Astrocyte (in vitro differentiated cells and primary cell): ENCODE data around the gene SIGLEC6. TPM values are rescaled to one million over a fixed set of nuclear protein-coding genes. Genes with fewer than 3 reads are reported as not detected.

Source experiments
- DNase-seq: peaks from one replicate; pipeline ENCODE4 v3.0.0-alpha.2; 2010; ENCODE audit warnings: low read depth
- FAIRE-seq: peaks from 2 replicates; lab custom pipeline; 2011; peaks lifted over from hg19 to GRCh38; lab: Jason Lieb, UNC
- H2AFZ ChIP-seq: 2 replicates; pipeline ENCODE4 v1.6.0; 2012; ENCODE audit warnings: low read depth, low read length, inconsistent platforms
- H3K27ac ChIP-seq: 2 replicates; pipeline ENCODE4 v1.5.1; 2011; ENCODE audit warnings: low read depth, low read length, inconsistent platforms
- H3K27me3 ChIP-seq: 2 replicates; pipeline ENCODE4 v1.6.0; 2011; ENCODE audit warnings: low read length, inconsistent platforms; ENCODE audit not compliant: insufficient read depth
- H3K36me3 ChIP-seq: 2 replicates; pipeline ENCODE4 v1.5.1; 2011; ENCODE audit warnings: low read length, inconsistent platforms; ENCODE audit not compliant: insufficient read depth
- H3K4me1 ChIP-seq: 2 replicates; pipeline ENCODE4 v1.5.1; 2011; ENCODE audit warnings: low read length, inconsistent platforms; ENCODE audit not compliant: insufficient read depth
- H3K4me2 ChIP-seq: 2 replicates; pipeline ENCODE4 v1.6.0; 2012; ENCODE audit warnings: low read length, inconsistent platforms
- H3K4me3 ChIP-seq: 2 replicates; pipeline ENCODE4 v1.5.1; 2011; ENCODE audit warnings: low read depth, mild to moderate bottlenecking, low read length, inconsistent platforms; ENCODE audit not compliant: insufficient read depth
- H3K79me2 ChIP-seq: 2 replicates; pipeline ENCODE4 v1.6.0; 2012; ENCODE audit warnings: mild to moderate bottlenecking, low read length, inconsistent platforms; ENCODE audit not compliant: insufficient read depth
- H3K9ac ChIP-seq: 2 replicates; pipeline ENCODE4 v1.6.0; 2012; ENCODE audit warnings: mild to moderate bottlenecking, low read length, inconsistent platforms
- H3K9me3 ChIP-seq: 2 replicates; pipeline ENCODE4 v1.5.1; 2012; ENCODE audit warnings: low read depth, mild to moderate bottlenecking, low read length, inconsistent platforms; ENCODE audit not compliant: insufficient read depth
- H4K20me1 ChIP-seq: 2 replicates; pipeline ENCODE4 v1.6.0; 2012; ENCODE audit warnings: low read length, inconsistent platforms; ENCODE audit not compliant: insufficient read depth
- H3K27ac Mint-ChIP-seq: one replicate; pipeline ENCODE4 v1.8.0; 2021; ENCODE audit warnings: mild to moderate bottlenecking, mixed read lengths; ENCODE audit not compliant: unreplicated experiment
- H3K27me3 Mint-ChIP-seq: one replicate; pipeline ENCODE4 v1.8.0; 2021; ENCODE audit warnings: low read depth, mixed read lengths; ENCODE audit not compliant: unreplicated experiment
- H3K36me3 Mint-ChIP-seq: one replicate; pipeline ENCODE4 v1.8.0; 2021; ENCODE audit warnings: low read depth, mixed read lengths; ENCODE audit not compliant: unreplicated experiment
- H3K4me1 Mint-ChIP-seq: one replicate; pipeline ENCODE4 v1.8.0; 2021; ENCODE audit warnings: low read depth, mixed read lengths; ENCODE audit not compliant: unreplicated experiment
- H3K4me3 Mint-ChIP-seq: one replicate; pipeline ENCODE4 v1.8.0; 2021; ENCODE audit warnings: mild to moderate bottlenecking, moderate library complexity, mixed read lengths; ENCODE audit not compliant: unreplicated experiment
- H3K9me3 Mint-ChIP-seq: one replicate; pipeline ENCODE4 v1.8.0; 2021; ENCODE audit warnings: mild to moderate bottlenecking, mixed read lengths; ENCODE audit not compliant: unreplicated experiment
- EZH2 ChIP-seq: IDR thresholded peaks from 2 replicates; pipeline ENCODE4 v1.6.1; 2012; ENCODE audit warnings: mild to moderate bottlenecking, low read length, inconsistent platforms; ENCODE audit not compliant: insufficient read depth
- total RNA-seq: library from RNA; stranded (reverse); gene quantifications from 2 replicates; pipeline ENCODE4 v1.2.1, GENCODE V29; 2021
- TF ChIP-seq, protein P1 (sequence below): IDR thresholded peaks from 2 replicates; pipeline ENCODE4 v1.5.1; 2011; ENCODE audit warnings: low read depth, mild to moderate bottlenecking, inconsistent platforms, low read length, moderate library complexity; ENCODE audit not compliant: insufficient read depth

Gene SIGLEC6
- total RNA-seq, 1 donor from 2014 or later = not detected

DNA sequence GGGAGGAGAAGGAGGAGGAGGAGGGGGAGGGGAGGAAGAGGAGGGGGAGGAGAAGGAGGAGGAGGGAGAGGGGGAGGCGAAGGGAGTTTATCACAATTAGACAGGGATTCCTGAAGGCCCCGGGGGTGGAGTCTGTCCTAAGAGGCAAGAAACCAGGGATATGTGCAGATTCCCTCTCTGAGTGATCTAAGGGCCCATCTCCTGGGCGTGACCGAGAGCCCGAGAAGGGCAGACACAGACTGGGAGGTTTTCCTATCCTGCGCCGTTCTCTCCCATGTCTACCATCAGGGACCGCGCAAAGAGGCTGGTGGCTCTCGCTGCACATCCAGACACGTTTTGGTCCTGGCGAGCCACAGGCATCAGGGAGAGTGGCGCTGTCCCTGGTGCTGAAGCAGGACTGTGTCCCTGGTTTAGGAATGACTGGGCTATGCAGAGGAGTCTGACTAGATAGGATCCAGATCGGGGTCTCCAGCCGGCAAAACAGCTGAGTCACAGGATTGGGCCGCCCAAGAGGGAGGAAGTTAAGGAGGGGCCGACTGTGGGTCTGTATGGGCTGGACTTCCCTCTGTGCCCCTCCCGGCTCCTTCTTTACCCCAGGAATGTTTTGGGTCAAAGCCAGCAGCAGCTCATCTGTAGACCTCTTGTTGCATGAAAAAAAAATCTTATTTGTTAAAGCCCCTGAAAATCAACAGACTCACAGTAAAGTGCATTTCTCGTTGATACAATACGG, 21.7 kb upstream of the SIGLEC6 start:
- Histone ChIP-seq H3K4me2 (no peak overlapping the region), H3K9me3 (no peaks in the 10 kb centered on the region), H3K27me3 (no peaks in the 10 kb centered on the region), H3K79me2 (no peaks in the 10 kb centered on the region), H4K20me1 (no peaks in the 10 kb centered on the region), H2AFZ (no peak overlapping the region), H3K36me3 (no peaks in the 10 kb centered on the region), H3K27ac (no peak overlapping the region), H3K4me3 (no peak overlapping the region), H3K4me1 (no peaks in the 10 kb centered on the region), H3K9ac (no peak overlapping the region)
- TF ChIP-seq, protein P1, sequence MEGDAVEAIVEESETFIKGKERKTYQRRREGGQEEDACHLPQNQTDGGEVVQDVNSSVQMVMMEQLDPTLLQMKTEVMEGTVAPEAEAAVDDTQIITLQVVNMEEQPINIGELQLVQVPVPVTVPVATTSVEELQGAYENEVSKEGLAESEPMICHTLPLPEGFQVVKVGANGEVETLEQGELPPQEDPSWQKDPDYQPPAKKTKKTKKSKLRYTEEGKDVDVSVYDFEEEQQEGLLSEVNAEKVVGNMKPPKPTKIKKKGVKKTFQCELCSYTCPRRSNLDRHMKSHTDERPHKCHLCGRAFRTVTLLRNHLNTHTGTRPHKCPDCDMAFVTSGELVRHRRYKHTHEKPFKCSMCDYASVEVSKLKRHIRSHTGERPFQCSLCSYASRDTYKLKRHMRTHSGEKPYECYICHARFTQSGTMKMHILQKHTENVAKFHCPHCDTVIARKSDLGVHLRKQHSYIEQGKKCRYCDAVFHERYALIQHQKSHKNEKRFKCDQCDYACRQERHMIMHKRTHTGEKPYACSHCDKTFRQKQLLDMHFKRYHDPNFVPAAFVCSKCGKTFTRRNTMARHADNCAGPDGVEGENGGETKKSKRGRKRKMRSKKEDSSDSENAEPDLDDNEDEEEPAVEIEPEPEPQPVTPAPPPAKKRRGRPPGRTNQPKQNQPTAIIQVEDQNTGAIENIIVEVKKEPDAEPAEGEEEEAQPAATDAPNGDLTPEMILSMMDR = no peak
- no peak for TF ChIP-seq EZH2
- FAIRE-seq (no peak), DNase-seq (peak; percentile 8)
- H3K4me1 Mint-ChIP-seq = no peaks in the 10 kb centered on the region
- no peak overlapping the region for H3K4me3 Mint-ChIP-seq
- H3K36me3 Mint-ChIP-seq = no peaks in the 10 kb centered on the region
- H3K9me3 Mint-ChIP-seq = peaks cover 10% of the 10 kb centered on the region
- H3K27ac Mint-ChIP-seq = no peak overlapping the region
- H3K27me3 Mint-ChIP-seq = peaks cover 23% of the 10 kb centered on the region

DNA sequence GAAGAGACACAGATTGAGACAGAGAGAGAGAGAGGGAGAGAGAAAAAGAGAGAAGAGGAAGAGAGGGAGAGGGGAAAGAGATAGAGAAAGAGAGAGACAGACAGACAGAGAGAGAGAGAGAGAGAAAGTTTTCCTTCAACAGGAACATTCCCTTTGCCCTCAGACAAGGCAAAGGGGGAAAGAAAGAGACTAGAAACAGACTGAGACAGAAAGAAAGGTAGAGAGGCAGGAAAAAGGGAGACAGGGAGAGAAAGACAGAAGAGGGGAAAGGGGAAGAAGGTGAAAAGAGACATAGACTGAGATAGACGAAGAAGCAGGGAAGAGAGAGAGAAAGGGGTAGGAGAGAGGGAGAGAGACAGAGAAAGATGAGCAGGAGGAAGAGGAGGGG, 21.1 kb upstream of the SIGLEC6 start:
- Histone ChIP-seq H3K27me3 (no peaks in the 10 kb centered on the region), H3K9ac (no peak overlapping the region), H3K4me2 (no peak overlapping the region), H3K79me2 (no peaks in the 10 kb centered on the region), H3K9me3 (no peaks in the 10 kb centered on the region), H3K4me1 (no peaks in the 10 kb centered on the region), H3K36me3 (no peaks in the 10 kb centered on the region), H4K20me1 (no peaks in the 10 kb centered on the region), H3K4me3 (no peak overlapping the region), H3K27ac (no peak overlapping the region), H2AFZ (no peak overlapping the region)
- no peak for TF ChIP-seq EZH2
- TF ChIP-seq, protein P1 = no peak
- Mint-ChIP-seq H3K9me3 (peaks cover 10% of the 10 kb centered on the region), H3K36me3 (no peaks in the 10 kb centered on the region), H3K4me1 (no peaks in the 10 kb centered on the region), H3K27ac (no peak overlapping the region), H3K27me3 (peaks cover 24% of the 10 kb centered on the region), H3K4me3 (no peak overlapping the region)
- DNase-seq = no peak
- no peak for FAIRE-seq

DNA sequence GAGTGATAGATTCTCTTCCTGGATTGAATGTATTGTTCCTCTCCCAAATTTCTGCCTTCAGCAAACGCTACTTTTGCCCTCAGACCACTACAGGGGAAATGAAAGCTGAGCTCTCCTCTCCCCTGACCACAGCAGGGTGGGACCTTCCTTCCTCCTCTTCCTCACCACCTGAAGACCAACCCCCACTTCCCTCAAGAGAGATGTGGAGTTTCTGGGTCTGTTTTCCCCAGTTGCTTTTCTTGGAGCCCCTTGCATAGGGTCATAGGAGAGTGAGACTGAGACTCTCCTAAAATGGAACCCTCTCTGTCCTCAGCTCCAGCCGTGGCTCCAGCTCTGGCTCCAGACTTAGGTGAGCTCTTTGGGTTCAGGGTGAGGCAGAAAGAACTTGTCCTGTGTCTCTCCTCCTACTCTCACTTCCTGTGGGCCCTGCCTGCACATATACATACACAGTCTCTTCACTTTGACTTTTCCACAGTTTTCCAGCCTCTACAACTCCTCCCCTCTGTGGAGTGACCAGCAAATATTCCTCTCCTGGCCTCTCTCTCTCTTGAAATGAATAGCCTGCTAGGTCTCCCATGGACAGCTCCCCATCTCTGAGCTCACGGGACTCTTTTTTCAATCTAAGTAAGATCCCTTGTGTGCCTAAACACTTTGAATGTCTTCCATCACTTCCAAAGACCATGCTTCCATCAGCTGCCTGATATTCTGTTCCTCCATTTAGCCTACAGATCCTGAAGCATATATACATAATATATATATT, 20.4 kb upstream of the SIGLEC6 start:
- Mint-ChIP-seq H3K9me3 (peaks cover 10% of the 10 kb centered on the region), H3K27ac (no peak overlapping the region), H3K4me1 (no peaks in the 10 kb centered on the region), H3K27me3 (peaks cover 24% of the 10 kb centered on the region), H3K36me3 (no peaks in the 10 kb centered on the region), H3K4me3 (no peak overlapping the region)
- Histone ChIP-seq H2AFZ (no peak overlapping the region), H3K79me2 (no peaks in the 10 kb centered on the region), H3K27ac (no peak overlapping the region), H4K20me1 (no peaks in the 10 kb centered on the region), H3K4me3 (no peak overlapping the region), H3K4me2 (no peak overlapping the region), H3K36me3 (no peaks in the 10 kb centered on the region), H3K9me3 (no peaks in the 10 kb centered on the region), H3K27me3 (no peaks in the 10 kb centered on the region), H3K4me1 (no peaks in the 10 kb centered on the region), H3K9ac (no peak overlapping the region)
- no peak for FAIRE-seq
- TF ChIP-seq, protein P1 = no peak
- TF ChIP-seq EZH2 = no peak
- no peak for DNase-seq
